ENCODE data around the gene TSHZ1.
"Not testable (repeated sequence)": the region's sequence is repeated elsewhere in the genome, so short reads cannot be mapped to it uniquely, and the experiment has no call there.

DNA sequence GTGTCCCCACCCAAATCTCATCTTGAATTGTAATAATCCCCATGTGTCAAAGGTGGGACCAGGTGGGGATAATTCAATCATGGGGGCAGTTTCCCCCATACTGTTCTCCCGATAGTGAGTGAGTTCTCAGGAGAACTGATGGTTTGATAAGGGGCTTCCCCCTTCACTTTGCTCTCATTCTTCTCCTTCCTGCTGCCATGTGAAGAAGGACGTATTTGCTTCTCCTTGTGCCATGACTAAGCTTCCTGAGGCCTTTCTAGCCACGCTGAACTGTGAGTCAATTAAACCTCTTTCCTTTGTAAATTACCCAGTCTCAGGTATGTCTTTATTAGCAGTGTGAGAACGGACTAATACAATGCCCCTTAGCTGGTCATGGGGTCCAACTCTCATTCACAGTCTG, 22.9 kb upstream of the TSHZ1 start:
- TF ChIP-seq, protein P1, sequence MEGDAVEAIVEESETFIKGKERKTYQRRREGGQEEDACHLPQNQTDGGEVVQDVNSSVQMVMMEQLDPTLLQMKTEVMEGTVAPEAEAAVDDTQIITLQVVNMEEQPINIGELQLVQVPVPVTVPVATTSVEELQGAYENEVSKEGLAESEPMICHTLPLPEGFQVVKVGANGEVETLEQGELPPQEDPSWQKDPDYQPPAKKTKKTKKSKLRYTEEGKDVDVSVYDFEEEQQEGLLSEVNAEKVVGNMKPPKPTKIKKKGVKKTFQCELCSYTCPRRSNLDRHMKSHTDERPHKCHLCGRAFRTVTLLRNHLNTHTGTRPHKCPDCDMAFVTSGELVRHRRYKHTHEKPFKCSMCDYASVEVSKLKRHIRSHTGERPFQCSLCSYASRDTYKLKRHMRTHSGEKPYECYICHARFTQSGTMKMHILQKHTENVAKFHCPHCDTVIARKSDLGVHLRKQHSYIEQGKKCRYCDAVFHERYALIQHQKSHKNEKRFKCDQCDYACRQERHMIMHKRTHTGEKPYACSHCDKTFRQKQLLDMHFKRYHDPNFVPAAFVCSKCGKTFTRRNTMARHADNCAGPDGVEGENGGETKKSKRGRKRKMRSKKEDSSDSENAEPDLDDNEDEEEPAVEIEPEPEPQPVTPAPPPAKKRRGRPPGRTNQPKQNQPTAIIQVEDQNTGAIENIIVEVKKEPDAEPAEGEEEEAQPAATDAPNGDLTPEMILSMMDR (conservative IDR thresholded peaks at IDR 0.05), result not testable (repeated sequence)
- TF ChIP-seq ZFX (IDR thresholded peaks at IDR 0.05), result not testable (repeated sequence)
